ENCODE results near the gene TDP1. TPM values are rescaled to one million over a fixed set of nuclear protein-coding genes. Genes with fewer than 3 reads are reported as not detected.

The TDP1 gene
- total RNA-seq, 1 donor from 2014 or later: 3.4 TPM

DNA sequence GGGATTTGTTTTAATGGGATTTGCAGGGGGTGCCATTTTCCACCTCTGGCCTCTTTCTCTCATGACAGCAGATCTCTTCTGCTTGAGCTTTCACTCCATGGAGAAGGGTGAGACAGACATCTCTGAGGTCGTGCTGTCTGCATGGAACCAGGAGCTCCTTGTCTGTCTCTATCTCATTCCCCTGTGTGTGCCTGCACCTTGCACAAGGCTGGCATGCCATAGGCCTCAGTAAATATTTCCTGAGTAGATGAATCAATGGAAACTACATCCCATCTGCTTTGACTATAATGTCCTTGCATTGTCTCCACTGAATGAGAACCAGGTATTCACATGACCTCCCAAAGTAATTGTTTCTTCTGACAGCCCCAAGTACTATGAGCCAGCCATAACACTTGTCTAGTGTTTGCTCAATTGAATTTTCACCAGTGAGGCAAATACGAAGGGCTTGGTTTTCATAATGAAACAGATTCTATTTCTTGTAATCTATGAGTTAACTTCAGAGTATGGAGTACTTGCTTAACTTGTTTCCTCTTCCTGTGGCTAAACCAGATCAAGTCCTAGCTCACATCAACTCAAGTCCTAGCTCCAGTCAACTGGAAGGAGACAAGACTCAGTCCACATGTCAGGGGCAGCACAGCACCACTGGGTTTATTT is 138.3 kb downstream of the TDP1 start:
- no peaks in the 10 kb centered on the region for H3K27me3 ChIP-seq (ENCODE audit: low read depth)
- DNase-seq: no peak
- intact Hi-C loops (cut with micrococcal nuclease): no loop called here
- TF ChIP-seq, protein P1, sequence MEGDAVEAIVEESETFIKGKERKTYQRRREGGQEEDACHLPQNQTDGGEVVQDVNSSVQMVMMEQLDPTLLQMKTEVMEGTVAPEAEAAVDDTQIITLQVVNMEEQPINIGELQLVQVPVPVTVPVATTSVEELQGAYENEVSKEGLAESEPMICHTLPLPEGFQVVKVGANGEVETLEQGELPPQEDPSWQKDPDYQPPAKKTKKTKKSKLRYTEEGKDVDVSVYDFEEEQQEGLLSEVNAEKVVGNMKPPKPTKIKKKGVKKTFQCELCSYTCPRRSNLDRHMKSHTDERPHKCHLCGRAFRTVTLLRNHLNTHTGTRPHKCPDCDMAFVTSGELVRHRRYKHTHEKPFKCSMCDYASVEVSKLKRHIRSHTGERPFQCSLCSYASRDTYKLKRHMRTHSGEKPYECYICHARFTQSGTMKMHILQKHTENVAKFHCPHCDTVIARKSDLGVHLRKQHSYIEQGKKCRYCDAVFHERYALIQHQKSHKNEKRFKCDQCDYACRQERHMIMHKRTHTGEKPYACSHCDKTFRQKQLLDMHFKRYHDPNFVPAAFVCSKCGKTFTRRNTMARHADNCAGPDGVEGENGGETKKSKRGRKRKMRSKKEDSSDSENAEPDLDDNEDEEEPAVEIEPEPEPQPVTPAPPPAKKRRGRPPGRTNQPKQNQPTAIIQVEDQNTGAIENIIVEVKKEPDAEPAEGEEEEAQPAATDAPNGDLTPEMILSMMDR (IDR thresholded peaks at IDR 0.05; ENCODE audit: borderline replicate concordance): no peak
- no peak overlapping the region for H3K4me3 ChIP-seq
- peaks cover 13% of the 10 kb centered on the region for H3K4me1 ChIP-seq
- no peaks in the 10 kb centered on the region for H3K36me3 ChIP-seq
- H3K9me3 ChIP-seq (replicated peaks): no peaks in the 10 kb centered on the region
- no peak overlapping the region for H3K27ac ChIP-seq (replicated peaks)

Other genes with a start within 250 kb of the TDP1 start
- gene EFCAB11, start 1.2 kb upstream of the TDP1 start, total RNA-seq: 2.2 TPM
- gene KCNK13, start 106.1 kb downstream of the TDP1 start, total RNA-seq: 1.9 TPM

All from left ventricle myocardium inferior (tissue), 1 donor.